Smooth muscle cell of the brain vasculature (primary cell): ENCODE results near the gene WDR91.

Experiments
- DNase-seq: peaks from one replicate; pipeline ENCODE4 v3.0.0-alpha.2; 2012; ENCODE audit warnings: low read depth, low spot score

Gene WDR91

DNA sequence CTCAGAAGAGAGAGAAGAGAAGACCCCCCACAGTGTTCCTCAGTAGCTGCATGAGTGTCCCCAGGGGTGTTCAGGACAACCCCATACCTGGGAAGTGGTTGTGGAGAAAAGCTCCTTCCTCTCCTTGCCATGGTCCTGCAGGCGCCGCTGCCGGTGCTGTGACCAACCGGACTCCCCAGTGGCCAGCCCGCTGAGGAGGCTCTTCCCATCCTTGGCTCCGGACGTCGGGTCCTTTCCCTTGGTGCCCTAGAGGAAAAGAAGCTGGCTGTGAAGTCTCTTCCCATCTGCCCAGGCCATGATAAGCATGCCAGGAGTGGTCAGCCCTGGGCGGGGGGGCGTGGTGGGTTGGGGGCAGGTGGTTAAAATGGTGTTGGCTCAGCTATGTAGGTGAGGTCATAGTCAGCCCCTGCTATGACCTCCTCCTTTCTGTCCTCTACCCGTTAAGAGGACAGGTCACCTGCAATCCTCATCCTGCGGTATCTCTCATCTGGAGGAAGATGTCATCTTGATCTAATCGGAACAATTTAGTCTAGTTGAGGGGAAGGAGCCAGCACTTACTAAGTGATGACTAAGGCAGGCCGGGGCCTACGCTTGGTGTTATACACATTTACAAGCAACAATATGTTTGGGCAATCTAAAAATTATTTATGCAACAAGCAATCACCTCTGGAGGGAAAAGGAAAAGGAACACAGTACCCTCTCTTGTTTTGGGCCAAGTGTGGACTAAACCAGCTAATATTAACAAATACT is 13.2 kb downstream of the WDR91 start:
- no peak for DNase-seq

DNA sequence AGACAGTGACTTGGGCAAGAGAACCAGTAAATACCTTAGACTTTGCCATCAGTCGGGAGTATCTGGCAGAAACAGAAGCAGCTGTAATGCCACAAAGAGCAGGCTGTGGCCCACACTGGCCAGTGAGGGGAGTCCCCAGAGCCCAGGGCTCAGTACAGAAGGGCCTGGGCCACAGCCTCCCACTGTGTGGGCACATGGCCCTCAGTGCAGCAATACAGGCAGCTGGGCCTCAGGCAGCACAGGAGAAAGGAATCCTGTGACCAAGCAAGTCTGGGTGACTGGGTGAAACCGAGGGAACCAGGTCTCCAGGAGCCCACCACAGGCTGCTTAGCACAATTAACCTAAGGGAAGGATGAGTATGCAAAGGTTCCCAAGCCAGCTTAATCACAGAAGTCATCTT is 14.0 kb downstream of the WDR91 start:
- no peak for DNase-seq

DNA sequence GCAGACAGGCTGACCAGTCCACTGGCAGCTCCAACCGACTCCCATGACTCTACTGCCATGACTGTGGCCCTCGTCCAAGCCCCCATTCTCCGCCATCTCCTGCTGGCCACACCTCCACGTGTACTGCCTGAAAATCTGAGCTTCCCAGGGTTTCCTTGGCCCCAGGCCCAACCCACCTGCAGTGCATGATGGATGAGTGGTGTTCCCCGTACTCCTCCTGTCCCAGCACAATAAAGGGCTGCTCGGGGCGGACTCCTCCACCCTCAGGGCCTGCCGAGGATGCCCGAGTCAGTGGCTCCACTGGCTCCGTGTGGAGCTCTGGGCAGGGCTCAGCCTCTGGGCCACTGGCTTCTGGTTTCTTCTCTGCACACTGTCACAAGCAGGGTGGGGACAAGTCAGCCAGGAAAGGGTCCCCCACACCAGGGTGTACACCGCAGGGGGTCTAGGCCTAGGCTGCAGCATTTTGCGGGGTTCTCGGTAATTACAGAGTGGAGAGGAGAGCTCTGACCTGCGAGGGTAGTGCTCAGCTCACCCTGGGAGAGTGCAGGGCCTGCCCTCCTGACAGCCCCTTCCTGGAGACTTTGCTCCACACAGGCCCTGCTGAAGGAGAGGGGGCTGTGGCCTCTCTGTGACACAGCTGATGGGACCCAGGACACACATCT is 15.2 kb downstream of the WDR91 start:
- DNase-seq, result no peak

DNA sequence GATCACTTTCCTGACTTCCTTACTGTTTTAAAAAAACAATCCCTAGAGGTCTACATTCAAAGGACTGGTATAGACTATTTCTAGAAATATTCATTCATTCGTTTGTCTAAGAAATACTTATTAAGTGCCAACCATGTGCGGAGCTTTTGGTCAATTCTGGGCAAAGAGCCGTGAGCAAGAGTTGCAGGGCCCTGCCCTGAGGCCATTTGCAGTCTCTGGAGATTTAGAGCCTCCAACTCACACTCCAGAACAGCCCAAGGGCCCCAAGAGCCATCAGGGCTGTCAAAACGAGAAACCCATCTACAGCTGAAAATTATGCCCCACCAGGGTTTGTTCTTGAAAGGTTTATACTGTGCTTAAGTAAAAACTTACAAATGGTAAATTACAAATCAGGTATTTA is 16.2 kb downstream of the WDR91 start:
- no peak for DNase-seq

DNA sequence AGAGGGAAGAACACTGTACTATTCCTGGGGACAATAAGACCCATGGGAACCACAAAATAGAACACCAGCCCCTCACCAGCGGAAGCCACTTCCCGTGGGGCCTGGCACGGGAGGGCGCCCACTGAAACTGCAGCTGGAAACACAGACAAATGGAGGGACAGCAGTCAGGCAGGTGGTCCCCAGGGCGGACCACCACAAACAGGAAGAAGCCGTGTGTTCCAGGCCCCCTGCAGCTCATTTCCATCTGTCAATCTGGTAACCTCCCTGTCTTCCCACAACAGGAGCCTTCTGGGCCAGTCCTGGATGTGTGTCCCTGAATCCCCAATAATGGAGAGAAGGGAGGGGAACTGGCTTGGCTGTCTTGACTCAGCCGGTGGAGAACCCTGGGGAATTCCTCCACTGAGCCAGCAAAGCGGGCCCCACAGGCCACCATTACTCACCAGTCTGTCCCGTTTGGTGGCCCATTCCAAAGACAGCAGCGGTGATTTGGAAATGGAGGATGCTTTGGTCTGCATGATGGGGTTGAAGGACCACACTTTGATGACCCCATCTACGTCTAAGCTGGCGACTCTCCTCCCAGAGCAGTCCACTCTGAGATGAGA is 16.7 kb downstream of the WDR91 start:
- DNase-seq, result no peak

DNA sequence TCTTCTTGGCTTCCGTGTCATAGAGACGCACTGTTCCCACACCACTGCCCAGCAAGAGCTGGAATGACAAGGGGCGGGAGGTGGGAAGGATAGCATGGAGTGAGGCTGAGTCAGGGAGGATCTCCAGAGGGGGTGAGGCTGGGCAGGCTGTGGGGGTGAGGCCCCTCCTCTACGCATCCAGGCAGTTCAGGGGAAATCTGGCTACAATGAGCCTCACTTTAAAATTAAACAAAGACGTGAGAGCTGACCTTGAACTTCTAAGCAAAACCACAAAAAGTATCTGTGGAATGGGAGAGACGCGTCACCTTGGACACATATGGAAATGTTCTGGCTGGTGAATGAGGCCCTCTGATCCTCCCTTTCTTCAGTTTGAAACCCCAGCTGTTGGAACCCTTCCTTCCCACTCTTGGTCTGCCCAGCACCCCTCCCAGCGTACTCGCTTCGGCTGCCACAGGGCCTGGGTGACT is 17.7 kb downstream of the WDR91 start:
- peak; percentile 74 for DNase-seq

DNA sequence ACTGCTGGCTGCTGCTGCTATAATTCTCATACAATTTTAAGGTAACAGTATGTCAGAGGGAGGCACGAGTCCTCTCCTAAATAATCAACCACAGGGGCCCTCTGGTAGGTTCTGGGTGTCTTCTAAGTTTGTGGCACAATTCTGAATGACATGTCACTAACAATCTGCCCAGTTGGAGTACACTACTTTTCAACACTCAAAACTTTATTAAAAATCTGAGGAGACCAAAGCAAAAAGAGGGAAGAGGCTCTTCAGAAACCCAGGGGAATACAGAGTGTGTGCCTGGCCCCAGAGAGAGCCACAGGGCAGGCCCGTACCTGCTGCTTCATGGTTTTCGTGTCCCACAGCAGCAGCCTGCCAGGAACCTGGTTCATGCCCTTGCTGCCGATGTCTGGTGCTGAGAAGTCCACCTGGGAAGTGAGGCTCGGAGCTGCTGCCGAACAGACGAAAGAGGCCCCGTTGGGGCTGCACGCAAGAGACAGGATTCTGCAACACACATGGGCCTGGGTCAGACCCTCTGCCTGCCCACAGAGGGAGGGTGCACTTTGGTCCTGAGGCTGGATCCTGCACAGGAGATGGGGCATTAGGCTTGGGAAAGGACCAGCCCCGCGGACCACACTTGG is 18.3 kb downstream of the WDR91 start:
- DNase-seq, result no peak

DNA sequence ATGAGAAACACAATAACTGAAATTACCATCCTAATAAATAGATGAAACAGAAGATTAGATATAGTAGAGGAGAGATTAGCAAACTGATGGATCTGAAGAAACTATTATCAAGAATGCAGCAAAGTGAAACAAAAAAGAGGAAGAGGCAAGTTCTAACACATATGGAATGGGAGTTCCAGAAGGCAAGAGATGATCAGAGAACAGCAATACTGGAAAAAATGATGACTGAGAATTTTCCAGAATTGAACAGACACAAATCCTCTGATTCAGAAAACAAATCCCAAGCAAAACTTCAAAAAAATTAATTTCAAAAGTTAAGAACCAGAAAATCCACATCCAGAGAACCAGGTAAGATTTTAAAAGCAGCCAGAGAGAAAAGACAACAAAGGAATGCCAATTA is 20.6 kb downstream of the WDR91 start:
- no peak for DNase-seq

DNA sequence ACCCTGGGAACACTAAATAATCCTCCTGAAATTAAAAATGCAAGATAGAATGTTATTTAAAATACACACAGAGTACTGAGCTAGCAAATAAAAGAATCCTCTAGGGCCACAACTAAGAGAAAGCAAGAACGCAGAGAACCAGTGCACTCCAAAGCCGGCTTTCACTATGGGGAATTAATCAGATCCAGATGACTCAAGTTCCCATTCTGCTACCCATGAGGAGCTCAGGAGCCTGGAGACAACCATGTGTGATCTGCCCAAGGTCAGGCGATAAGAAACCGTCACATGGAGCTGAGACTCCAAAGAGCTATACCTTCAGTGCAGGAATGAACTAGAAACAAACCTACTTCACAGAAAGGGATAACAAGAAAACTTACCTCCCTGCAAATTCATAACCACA is 21.4 kb downstream of the WDR91 start:
- no peak for DNase-seq

DNA sequence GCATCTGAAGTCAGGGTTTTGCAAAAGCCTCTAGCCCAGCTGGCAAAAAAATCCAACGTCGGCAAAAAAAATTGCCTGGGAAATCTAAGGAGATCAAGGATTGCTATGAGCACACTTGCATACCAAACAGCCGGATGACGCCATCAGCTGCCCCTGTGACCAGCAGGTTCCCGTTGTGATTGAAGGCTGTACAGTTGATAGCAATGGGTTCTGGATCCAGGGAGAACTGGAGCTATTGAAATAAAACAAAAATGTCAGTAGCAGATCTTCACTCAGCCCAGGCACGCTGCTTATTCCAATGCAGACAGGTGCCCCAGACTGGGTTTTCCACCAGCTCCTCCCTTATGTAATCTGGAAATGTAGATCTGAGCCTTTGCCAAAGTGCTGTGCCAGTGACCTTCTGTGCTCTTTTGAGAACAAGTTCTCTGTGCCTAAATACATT is 22.1 kb downstream of the WDR91 start:
- no peak for DNase-seq

DNA sequence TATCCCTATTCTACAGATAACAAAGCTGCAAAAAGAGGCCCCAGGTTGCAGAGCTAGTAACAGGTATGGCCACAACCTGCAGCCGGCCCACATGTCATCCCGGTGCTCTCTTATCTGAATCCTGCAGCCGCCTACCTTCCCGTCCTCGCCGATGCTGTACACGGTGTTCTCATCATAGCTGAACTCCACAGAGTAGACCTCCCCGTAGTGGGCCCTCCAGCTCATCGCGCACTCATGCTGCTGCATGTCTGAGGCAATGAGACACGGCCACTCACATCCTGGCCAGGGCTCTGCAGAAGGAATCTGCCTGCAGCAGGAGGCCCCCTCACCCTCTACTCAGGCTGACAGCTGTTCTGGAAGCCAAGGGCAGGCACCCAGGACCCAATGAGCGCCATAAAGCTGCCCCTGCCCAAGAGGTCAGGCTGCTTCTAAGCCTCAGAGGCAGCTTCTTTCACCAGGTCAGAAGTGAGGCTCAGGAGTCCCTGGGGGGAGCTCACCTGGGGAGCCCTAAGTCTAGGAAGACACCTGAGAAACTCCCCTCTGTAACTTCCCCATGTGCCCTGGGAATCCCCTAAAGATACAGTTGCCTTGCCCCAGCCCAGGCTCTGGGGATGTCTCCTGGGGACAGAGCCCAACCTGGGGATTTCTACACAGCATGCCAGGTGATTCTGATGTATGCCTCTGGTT is 22.9 kb downstream of the WDR91 start:
- no peak for DNase-seq

DNA sequence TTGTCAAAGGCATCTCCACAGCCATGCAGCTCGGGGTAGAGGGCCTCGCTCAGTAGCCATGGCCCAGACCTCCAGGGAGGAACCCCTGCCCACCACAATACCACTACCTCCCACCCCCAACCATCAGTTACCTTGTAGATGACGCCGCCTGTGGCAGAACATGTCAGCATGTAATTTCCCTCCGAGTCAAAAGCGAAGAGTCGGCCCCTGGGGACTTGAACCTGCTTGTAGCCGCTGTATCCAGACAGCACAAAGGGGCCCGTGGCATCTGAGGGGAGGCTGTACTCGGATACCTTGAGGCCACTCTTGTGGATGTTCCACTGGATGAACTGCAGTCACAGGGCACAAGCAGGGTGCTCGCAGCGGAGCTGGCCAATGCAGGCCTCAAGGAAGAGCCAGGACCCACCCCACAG is 24.5 kb downstream of the WDR91 start:
- DNase-seq, result no peak

DNA sequence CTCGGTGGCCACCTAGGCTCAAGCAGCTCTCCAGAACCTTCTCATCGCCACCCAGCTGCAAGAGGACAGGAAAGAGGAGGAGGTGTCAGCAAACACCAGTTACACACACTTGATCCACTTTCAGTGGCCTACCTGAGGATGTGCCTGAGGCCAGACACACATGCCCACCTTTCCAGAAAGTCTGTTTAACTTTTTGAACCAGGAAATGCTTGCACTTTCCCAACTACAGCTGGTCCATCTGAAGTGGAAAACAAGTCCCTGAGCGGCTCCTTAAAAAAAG is 25.1 kb downstream of the WDR91 start:
- no peak for DNase-seq

DNA sequence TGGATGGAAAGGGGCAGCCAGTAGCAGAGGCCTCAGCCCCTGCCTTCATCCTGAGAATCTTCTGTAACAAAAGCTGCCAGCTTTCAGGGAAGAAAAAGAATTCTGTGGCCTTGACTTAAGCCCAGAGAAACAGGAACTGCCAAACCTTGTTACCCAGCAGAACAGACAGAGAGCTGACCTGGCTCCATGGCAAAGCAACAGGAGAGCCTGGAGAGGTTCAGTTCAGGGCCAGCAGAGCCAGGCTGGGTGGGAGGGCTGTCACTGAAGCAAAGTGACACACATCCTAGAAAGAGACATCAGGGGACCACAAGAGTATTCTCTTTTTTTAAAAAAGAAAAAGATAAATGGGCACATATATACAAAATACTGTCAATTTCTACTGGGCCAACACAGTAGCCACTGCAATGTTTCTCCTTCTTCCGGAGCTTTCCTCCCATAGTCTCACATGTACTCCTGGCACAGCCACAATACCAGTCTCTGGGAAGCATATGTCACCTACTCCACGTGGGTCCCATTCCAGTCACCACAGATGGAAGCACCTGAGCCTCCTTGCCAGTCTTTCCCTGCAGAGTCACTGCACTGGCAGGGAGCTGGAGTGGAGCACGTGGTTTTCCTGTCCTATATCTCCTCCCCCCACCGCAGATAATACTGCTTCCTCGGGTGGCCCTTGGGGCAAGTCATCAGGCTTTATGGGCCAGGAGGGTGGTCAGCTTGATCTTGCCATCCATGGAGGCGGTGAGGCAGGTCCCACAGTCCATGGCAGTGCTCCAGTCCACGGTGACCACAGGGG is 25.7 kb downstream of the WDR91 start:
- DNase-seq, result no peak

DNA sequence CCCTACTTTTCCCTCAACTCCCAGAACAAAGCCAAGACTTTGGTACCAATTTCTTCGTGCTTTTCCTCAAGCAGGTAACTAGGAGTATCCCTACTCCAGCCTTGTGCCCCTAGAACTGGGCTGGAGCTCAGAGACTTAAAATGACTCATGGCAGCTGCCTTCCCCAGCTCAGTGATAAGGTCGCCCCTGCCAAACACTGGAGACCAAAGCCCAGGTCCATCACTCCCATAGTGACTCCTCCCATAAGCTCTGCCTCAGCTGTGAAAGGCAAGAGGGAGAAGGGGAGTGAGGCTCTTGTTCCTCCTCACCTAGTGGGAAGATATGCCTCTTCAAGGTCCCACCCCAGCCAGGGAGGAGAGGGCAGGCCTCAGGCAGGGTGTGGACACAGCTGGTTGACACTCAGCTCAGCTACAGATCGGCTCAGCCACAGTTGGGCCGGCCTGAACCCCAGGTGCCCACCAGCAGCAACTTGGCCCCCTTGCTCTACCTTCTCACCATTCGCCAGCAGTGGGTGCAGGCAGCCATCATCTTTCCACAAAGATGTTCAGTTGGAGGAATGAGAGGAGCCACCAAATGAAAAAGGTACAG is 27.0 kb downstream of the WDR91 start:
- DNase-seq, result no peak

DNA sequence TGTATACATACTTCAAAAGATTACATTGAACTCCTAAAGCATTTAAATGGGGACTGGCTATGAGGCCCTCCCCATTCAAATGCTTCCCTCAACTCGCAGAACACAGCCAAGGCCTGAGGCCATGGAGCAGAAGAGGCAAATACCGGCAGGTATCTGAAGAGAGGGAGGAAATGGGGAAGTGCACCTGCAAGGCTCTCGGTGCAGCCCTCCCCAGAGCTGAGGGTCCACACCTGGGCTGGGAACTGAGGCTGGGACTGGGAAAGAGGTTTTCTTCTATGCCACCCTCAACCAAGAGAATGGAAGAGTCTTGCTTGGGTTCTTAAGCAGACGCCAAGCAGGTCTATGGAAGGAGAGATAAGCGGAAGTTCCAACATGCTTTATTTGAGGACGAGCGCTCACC is 27.8 kb downstream of the WDR91 start:
- DNase-seq, result no peak

DNA sequence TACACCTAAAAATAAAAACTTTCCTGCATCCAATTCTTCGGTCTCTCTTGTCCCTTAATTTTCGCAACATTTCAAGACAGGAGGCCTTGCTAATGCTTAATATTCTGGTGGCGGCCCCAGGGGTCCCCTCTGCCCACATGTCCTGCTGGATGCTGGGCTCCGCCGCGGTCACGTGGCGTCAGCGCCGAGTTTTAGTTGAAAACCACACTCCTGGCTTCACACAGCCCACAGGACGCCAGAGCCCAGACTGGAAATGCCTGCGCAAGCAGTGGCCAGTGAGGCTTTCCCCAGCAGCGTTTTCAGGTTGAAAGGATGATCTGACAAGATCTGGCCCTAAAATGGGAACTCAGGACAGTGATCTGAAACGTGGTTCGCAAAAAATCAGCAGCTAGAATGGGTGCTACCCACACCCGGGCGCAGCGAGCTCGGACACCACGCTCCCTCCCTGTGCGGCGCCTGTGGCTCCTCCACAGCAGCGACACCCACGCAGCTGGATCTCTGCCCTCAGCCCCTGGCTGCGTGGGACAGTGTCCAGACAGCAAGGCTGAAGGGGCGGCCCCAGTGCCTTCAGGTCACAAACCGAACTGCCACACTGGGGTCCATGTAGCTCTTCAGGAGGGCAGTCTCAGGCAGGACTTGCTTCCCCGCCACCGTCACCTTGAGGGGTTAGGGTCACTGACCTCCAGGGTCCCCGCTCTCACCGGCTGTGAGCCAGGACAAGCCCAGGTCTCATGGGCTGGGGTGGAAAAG is 29.2 kb downstream of the WDR91 start:
- DNase-seq, result no peak

DNA sequence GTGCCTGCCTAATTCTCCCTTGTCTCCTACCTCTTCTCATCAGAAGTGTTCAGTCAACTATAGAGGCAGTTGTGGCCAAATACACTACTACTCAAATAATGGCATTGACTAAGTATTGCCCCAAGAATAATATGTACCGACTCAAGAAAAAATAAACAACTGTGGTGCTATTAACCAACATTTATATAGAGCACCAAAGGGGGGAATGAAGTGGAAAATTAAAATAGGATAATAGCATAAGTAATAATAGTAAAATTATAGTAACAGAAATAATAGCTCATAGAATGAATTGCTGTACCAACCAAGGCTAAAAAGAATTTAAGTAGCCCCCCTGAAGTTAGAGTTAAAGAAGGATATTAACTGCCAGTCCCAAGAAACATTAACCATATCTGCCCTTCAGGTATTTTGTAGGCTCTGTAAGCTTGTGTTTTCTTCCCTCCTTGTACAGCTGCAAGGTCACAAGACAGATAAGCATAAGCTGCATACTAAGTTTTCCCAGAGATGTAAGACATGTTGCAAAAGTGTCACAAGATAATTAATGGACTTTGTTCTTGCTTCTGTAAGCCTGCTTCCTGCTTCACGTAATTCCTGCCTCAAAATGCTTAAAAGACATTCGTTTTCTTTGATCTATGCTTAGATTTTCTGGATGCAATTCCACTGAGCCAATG is 29.9 kb downstream of the WDR91 start:
- no peak for DNase-seq

DNA sequence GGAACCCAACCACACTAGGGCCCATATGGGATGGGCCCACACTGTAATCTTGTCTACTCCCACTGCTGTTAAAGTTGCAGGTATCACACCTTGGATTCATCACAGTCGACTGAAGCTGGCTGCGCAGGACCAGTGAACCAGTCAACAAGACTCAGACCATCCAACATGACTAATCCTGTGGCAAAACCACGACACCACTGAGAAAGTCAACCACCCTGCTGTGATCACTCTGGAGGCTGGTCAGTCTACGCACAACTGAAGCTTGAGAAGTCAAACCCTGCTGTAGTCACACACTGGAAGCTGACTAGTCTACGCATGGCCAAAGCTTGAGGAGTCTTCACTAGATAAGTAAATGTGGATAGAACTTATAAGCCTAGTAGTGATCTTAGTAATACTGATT is 31.2 kb downstream of the WDR91 start:
- DNase-seq, result no peak
